D341Med (cell line): Measurements from ENCODE around the gene KCNMA1.
"Not testable (repeated sequence)": the region's sequence is repeated elsewhere in the genome, so short reads cannot be mapped to it uniquely, and the experiment has no call there.

Experiments
- DNase-seq: peaks from one replicate; pipeline ENCODE4 v3.0.0; 2012; ENCODE audit warnings: low spot score

KCNMA1 gene

GRCh38 chr10:77604941-77605351 is 32.7 kb downstream of the KCNMA1 start:
- DNase-seq, result no peak

- DNase-seq, result no peak
These were observed 33.5 kb downstream of the KCNMA1 start for GRCh38 chr10:77604063-77604462.

GRCh38 chr10:77603534-77603927 is 34.1 kb downstream of the KCNMA1 start:
- no peak for DNase-seq

GRCh38 chr10:77602913-77603533 is 34.6 kb downstream of the KCNMA1 start:
- DNase-seq, result no peak

GRCh38 chr10:77602231-77602912 is 35.2 kb downstream of the KCNMA1 start:
- DNase-seq, result no peak

- no peak for DNase-seq
These were observed 36.1 kb downstream of the KCNMA1 start for GRCh38 chr10:77601488-77601887.

- DNase-seq, result no peak
These were observed 37.0 kb downstream of the KCNMA1 start for GRCh38 chr10:77600640-77601039.

GRCh38 chr10:77599651-77600050 is 38.0 kb downstream of the KCNMA1 start:
- no peak for DNase-seq

GRCh38 chr10:77598606-77599005 is 39.0 kb downstream of the KCNMA1 start:
- DNase-seq, result no peak

GRCh38 chr10:77597560-77597959 is 40.0 kb downstream of the KCNMA1 start:
- no peak for DNase-seq

GRCh38 chr10:77594471-77594783 is 43.2 kb downstream of the KCNMA1 start:
- DNase-seq, result no peak

GRCh38 chr10:77593771-77594470 is 43.7 kb downstream of the KCNMA1 start:
- no peak for DNase-seq

- DNase-seq, result no peak
These were observed 44.5 kb downstream of the KCNMA1 start for GRCh38 chr10:77592946-77593636.

GRCh38 chr10:77592510-77592909 is 45.1 kb downstream of the KCNMA1 start:
- DNase-seq, result no peak

GRCh38 chr10:77591238-77591880 is 46.2 kb downstream of the KCNMA1 start:
- no peak for DNase-seq

- no peak for DNase-seq
These were observed 47.0 kb downstream of the KCNMA1 start for GRCh38 chr10:77590344-77591237.

- DNase-seq, result not testable (repeated sequence)
These were observed 47.9 kb downstream of the KCNMA1 start for GRCh38 chr10:77589703-77590102.

GRCh38 chr10:77588886-77589285 is 48.7 kb downstream of the KCNMA1 start:
- DNase-seq, result no peak

- no peak for DNase-seq
These were observed 50.2 kb downstream of the KCNMA1 start for GRCh38 chr10:77587416-77587790.

GRCh38 chr10:77586719-77587415 is 50.7 kb downstream of the KCNMA1 start:
- no peak for DNase-seq

- DNase-seq, result no peak
These were observed 52.7 kb downstream of the KCNMA1 start for GRCh38 chr10:77584938-77585337.
